ENCODE results near the gene PTGES3.

- TF ChIP-seq CTCF (conservative IDR thresholded peaks at IDR 0.05; ENCODE audit: low read depth in 2 of 2) (no peak), POLR2AphosphoS5 (IDR thresholded peaks at IDR 0.05; ENCODE audit: low read depth) (no peak), EZH2 (IDR thresholded peaks at IDR 0.05; ENCODE audit: low read depth, unreplicated experiment) (no peak), EZH2phosphoT487 (IDR thresholded peaks at IDR 0.05; ENCODE audit: unreplicated experiment) (no peak), JUNB (IDR thresholded peaks at IDR 0.05; ENCODE audit: unreplicated experiment) (no peak), REST (IDR thresholded peaks at IDR 0.05; ENCODE audit: unreplicated experiment) (no peak), CREB1 (CRISPR knock-in tag; IDR thresholded peaks at IDR 0.05; ENCODE audit: low read depth) (no peak), ZNF462 (CRISPR knock-in tag; IDR thresholded peaks at IDR 0.05) (no peak)
Observed at GRCh38 chr12:56632701-56633467, 55.2 kb downstream of the PTGES3 start.

Measured in GM23338 (cell line).